Bronchial epithelial cell (primary cell): ENCODE data around the gene DERL3. TPM values are rescaled to one million over a fixed set of nuclear protein-coding genes. Genes with fewer than 3 reads are reported as not detected.

Source experiments
- DNase-seq: peaks from one replicate; pipeline ENCODE4 v3.0.0-alpha.2; 2010; ENCODE audit warnings: low read depth
- FAIRE-seq: peaks from 2 replicates; lab custom pipeline; 2011; peaks lifted over from hg19 to GRCh38; lab: Jason Lieb, UNC
- H3K27me3 ChIP-seq: 2 replicates; pipeline ENCODE4 v1.5.1; 2011; ENCODE audit warnings: low read length; ENCODE audit not compliant: control insufficient read depth, insufficient read depth
- H3K36me3 ChIP-seq: 2 replicates; pipeline ENCODE4 v1.5.1; 2011; ENCODE audit warnings: low read length; ENCODE audit not compliant: control insufficient read depth, insufficient read depth
- H3K4me3 ChIP-seq: 2 replicates; pipeline ENCODE4 v1.5.1; 2011; ENCODE audit warnings: mild to moderate bottlenecking, low read depth, low read length, control low read depth
- CTCF ChIP-seq: IDR thresholded peaks from 2 replicates; pipeline ENCODE4 v1.5.1; 2011; ENCODE audit warnings: mild to moderate bottlenecking, moderate library complexity, low read length, control low read depth, inconsistent platforms; ENCODE audit not compliant: insufficient read depth, severe bottlenecking
- total RNA-seq: library from RNA; depleted of rRNA; stranded (reverse); fragments of >200 nt; gene quantifications from 2 replicates; pipeline ENCODE4 v1.2.1, GENCODE V29; 2014

Gene DERL3
- total RNA-seq, 1 donor from 2014 or later, result 0.26 TPM

- DNase-seq (peak; percentile 51), FAIRE-seq (no peak)
- Histone ChIP-seq H3K36me3 (peaks cover 2% of the 10 kb centered on the region), H3K27me3 (no peaks in the 10 kb centered on the region), H3K4me3 (peak within 1 kb of the TSS; percentile 72)
- TF ChIP-seq CTCF, result no peak
Observed at GRCh38 chr22:23786752-23787599, 51.8 kb downstream of the DERL3 start, which contains the start of gene SMARCB1. TSS of gene SMARCB1 (plus strand) at chr22:23786966. CDS start at chr22:23787170, 204 bp downstream.

DNA sequence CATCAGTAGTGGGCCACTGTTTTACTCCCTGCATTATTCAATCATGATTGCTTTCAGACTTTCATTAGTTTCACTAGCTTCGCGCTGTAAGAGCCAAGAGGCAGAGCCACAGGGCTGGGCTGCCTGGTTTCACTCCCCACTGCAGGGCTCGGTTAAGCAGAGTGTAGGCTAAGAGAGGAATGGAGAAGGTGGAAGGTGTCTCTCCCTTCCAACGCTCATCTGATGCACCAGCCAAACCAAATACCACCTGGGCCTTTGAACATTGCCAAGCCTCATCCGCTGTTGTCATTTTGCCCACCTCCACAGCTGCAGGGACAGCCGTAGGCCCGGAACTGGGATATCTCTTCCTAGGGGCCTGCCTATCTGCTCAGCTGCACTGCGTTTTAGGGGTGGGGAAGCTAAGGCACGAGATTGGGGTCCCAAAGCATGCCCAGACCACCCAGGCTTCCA, 52.5 kb downstream of the DERL3 start:
- TF ChIP-seq CTCF, result no peak
- FAIRE-seq (no peak), DNase-seq (no peak)
- Histone ChIP-seq H3K27me3 (no peaks in the 10 kb centered on the region), H3K36me3 (no peaks in the 10 kb centered on the region), H3K4me3 (peak overlapping the region; percentile 72)

Other genes starting within 250 kb of the DERL3 start
- 0.38 TPM in 1 of 2 replicates, not detected in the other for gene DRICH1, start 206.7 kb downstream of the DERL3 start, total RNA-seq
- not detected in 2 replicates for gene RGL4, start 148.0 kb downstream of the DERL3 start, total RNA-seq
- gene ZNF70, start 87.9 kb downstream of the DERL3 start, total RNA-seq, result 1.3 TPM in 2 replicates
- gene VPREB3, start 84.6 kb downstream of the DERL3 start, total RNA-seq, result not detected in 2 replicates
- not detected in 2 replicates for gene C22orf15, start 76.0 kb downstream of the DERL3 start, total RNA-seq
- gene CHCHD10, start 71.0 kb downstream of the DERL3 start, total RNA-seq, result 4.5 and 11.5 TPM in 2 replicates
- 0.38 and 0.53 TPM in 2 replicates for gene MMP11, start 66.2 kb downstream of the DERL3 start, total RNA-seq
- gene SMARCB1, start 52.0 kb downstream of the DERL3 start, total RNA-seq, result 19.5 and 21.5 TPM in 2 replicates
- 6.8 and 8.2 TPM in 2 replicates for gene SLC2A11, start 18.9 kb upstream of the DERL3 start, total RNA-seq
- 252 and 448 TPM in 2 replicates for gene MIF, start 55.4 kb upstream of the DERL3 start, total RNA-seq
- 0.79 and 0.90 TPM in 2 replicates for gene GSTT2B, start 122.2 kb upstream of the DERL3 start, total RNA-seq
- under 0.01 and 1.2 TPM in 2 replicates for gene DDTL, start 127.9 kb upstream of the DERL3 start, total RNA-seq
- 41.1 and 59.9 TPM in 2 replicates for gene DDT, start 135.4 kb upstream of the DERL3 start, total RNA-seq
- not detected in 2 replicates for gene GSTT2, start 141.1 kb upstream of the DERL3 start, total RNA-seq
- gene GSTT4, start 166.4 kb upstream of the DERL3 start, total RNA-seq, result not detected in 2 replicates
- 15.8 and 26.5 TPM in 2 replicates for gene CABIN1, start 172.3 kb upstream of the DERL3 start, total RNA-seq